Activated CD8-positive, alpha-beta memory T cell treated with anti-CD3 and anti-CD28 coated beads for 48 hours (primary cell): ENCODE results near the gene SPON1.
A peak's percentile ranks its signal among the peaks of the same experiment; 100 is the strongest.

Experiments
- DNase-seq, 3 experiments: peaks; one replicate each; pipeline ENCODE4 v3.0.0-alpha.2; 2020; ENCODE audit warnings: low read depth in 2 of 3, low spot score in 2 of 3

SPON1 gene

GRCh38 chr11:13942971-13943381 is 19.5 kb upstream of the SPON1 start:
- DNase-seq, result no peak

- no peak for DNase-seq
Measured at GRCh38 chr11:13944016-13944415, 18.5 kb upstream of the SPON1 start.

DNA sequence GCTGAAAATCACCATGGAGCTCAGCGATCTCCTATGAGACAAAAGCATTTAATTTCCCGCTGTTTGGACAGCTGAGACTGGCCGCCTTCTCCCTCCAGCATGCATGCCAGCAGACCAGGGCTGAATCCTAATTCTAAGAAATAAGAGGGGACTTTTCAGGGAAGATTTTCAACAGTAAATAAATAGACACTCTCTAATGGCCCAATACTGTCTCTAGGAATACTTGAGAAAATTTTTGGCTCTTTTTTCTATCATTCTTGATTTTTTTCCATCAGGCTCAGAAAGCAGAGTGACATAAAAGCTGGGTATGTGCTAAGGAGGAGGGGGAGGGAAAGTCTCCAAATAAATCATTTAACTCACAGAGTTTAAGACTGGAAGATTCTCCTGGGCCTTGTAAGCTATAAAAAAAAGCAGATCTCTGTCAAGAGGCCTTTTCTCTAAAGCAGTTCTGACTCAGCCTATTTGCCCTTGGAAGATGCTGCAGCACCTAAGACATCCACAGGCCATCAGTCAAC is 17.6 kb upstream of the SPON1 start:
- no peak for DNase-seq

DNA sequence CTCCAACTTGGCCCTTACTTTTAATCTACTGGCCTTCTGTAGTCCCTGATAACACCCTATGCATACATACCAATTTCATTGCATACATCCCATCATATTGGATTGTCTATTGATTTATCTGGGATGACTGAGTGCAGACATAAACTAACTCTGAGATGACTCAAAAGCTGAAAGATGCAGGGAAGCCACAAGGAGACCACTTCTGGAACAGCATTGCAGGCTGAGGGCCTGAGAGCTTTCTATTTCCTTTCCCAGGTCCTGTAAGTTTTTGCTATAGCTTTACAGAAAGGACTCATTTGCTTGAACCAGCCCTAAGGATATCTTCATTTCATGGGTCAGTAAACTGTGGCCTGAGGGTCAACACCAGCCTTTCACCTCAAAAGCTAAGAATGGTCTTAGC is 15.1 kb upstream of the SPON1 start:
- no peak for DNase-seq

- no peak for DNase-seq
Measured at GRCh38 chr11:13949876-13950275, 12.6 kb upstream of the SPON1 start.

GRCh38 chr11:13952221-13952620 is 10.3 kb upstream of the SPON1 start:
- DNase-seq, result no peak

DNA sequence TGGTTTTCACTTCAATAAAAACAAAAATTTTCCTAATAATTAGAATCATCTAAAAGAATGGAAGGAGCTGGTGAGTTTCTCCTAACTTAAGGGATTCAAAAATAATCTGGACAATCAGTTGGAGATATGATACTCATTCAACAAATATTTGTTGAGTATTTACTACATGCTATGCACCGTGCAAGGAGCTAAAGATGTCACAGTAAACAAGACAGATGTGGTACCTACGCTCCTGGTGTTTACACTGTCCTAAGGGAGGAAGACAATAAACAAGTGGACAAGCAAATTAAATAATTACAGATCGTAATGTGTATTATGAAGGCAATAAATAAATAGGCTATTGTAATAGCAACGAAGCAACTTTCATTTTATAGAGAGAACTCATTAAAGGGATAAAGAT is 9.9 kb upstream of the SPON1 start:
- no peak for DNase-seq

- DNase-seq, result no peak
Measured at GRCh38 chr11:13954591-13954990, 7.9 kb upstream of the SPON1 start.

GRCh38 chr11:13955971-13956421 is 6.5 kb upstream of the SPON1 start:
- peak in 1 of 3 experiments; percentile 18 for DNase-seq

DNA sequence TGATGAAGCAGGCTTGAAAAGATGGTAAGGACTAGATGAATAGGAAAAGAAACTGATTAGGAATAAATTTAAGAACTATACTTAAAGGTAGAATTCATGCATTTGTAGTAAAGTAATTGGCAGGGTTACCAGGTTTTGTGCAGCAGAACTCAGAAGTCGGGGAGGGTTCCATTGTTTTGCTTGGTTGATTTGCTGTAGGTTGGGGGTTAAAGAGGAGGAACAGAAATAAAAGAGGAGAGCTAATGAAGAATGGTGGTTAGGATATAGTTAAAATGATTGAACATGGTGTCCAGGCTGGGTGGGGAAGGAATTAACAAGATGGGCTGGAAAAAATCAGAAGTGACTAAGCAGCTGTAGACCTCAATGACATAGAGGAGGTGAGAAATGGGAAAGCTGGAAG is 5.5 kb upstream of the SPON1 start:
- DNase-seq, result no peak

DNA sequence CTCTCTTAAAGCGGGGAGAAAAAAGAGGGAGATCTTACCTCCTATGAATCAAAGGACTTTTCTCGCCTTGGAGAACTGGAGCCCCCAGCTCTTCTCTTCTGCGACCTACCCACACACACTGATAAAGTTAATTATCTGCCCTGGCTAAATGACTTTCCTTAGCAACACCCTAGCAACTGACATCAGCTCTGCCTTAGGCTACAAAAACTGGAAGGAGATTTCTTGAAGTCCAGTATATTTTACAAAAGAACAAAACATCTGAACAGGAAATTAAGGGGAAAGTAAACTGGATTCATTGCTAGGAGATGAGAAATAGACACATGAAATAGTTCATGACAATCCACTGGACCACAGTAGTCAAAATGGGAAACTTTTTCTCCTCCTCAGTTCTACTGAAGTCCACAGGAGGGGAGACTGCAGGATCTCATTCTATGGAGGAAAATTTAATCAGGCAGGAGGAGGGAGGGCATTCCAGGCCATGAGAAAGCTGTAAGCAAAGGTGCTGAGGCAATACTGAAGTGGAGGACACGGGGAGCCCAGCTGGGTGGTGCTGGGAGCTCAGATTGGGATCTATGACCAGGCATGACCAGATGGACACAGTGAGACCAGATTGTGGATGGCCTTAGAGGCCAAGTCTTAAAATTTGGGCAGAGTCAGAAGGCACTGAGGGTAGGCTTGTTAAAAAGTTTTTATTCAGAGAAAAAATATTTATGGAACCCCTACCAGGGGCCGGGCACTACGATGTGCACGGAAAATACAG is 3.7 kb upstream of the SPON1 start:
- no peak for DNase-seq

DNA sequence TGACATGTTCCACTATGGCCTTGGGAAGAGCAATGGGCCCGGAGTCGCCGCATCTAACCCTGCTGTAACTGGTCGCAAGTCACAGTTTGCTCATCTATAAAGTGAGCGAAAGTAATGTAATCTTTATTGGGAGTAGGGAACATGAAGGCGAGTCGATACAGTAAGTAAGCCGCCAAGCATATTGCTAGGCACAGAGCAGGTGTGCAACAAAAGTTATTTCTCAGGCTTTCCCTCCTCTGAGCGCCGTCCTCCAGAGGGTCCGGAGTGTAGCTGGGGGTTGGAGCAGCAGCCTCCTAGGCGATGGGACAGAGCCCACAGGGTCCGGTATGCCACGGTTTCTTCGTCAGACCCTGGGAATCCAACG is 343 bp upstream of the SPON1 start:
- no peak for DNase-seq

DNA sequence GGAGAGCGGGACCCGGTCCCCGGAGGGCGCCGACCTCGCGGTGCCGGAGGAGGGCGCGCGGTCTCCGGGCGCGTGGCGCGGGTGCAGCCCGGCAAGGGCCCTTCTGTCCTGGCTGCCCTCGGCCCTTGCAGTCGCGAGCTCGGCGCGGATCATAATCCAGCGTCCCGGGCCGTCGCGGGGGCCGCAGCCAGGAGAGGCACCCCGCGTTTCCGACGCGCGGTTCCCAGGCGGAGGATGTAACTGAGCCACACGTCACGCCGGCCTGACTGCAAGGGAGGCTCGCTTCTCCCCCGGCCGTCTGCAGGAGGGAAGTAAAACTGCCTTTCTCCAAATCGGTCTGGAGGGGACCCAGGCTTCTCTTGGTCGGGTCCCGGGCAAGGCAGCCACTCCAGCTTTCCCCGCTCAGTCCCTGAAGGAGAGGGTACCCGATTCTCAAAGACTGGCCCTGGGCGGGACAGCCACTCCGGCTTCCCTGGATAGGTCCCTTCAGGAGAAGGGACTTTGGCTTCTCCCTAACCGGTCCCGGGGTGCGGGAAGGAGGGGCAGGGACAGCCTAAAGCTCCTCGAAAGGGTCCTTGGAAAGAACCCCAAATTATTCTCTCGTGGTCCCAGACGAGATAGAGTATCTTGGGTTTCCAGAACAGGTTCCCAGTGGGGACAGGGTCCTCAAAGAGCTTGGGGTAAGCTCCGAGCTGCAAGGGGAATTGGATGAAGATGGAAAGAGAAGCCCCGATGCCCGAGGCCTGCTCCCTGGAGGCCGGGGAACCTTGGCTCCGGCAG is 836 bp downstream of the SPON1 start:
- DNase-seq, result peak in 1 of 3 experiments; percentile 12

DNA sequence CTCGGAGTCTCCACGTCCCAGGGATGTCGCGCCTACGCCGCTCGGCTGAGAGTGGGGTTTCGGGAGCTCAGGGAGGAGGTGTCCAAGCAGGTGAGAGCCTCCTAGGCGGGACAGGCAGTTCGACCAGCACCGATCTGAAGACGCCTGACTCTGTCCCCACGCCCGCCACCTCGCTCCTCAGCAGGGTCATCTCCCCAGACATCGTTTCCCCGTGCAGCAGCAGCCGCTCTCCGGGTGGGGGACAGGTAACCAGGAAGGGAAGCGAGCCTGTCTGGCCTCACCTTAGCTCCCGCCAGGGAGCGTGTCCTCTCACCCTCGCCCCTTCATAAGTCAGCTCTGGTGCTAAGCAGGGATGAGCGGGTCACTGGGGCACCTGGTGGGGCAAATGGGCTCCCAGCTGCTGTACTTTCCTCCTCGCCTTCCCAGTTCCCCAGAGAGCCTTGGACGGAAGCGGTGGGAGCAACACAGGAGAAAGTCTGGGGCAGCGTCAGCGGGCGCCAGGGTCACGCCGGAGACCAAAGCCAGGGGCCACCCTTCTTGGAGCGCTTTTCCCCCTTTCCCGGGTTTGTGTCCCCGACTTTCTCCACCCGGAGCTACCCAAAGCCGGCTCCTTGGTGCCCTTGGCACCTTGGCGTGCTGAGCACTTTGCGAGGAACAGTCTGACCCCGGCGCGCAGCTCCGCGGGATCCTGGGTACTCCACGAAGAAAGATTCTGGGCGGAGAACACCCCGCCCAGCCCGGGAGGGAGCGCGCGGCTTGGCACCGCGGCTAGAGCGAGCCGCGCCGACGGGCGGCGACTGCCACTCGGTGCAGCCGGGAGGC is 1.6 kb downstream of the SPON1 start:
- no peak for DNase-seq

GRCh38 chr11:13964771-13965074 is 2.2 kb downstream of the SPON1 start:
- no peak for DNase-seq

GRCh38 chr11:13965337-13965736 is 2.8 kb downstream of the SPON1 start:
- DNase-seq, result no peak

DNA sequence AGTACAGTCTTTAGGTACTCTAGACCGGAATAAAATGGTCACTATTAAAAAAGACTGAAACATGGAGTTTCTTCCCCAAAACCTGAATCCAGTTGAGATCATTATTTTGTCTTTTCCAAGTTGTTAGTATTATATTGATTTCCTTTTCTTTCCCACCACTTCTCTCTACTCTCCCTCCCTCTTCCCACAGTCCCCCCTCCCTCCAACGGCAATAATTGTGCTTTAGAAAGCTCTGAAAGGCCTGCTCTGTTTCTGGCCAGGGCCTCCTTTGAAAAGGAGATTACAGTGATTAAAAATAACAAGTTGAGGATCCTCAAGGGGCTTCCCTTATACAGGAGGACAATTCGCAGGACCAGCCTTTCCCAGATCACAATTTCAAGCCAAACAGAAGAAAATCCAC is 3.5 kb downstream of the SPON1 start:
- DNase-seq, result no peak

GRCh38 chr11:13966486-13966885 is 4.0 kb downstream of the SPON1 start:
- DNase-seq, result no peak

DNA sequence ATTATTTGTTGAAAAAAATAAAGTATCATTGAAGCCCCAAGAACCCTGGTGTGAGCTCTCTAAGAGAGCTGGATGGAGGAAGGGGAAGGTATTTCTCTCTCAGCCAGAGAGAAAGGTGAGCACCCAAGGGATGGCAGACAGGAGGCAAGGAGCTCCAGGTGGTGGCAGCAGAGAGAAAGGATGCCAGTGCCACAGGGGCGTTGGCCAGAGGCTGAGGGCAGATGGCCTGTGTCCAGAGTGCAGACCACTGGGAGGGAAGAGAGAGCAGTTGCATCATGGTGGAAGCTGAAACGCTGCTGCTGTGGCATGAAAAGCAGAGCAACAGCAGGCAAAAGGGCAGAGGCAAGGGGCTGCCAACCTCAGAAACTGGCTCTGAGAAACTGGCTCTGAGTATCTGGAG is 8.5 kb downstream of the SPON1 start:
- DNase-seq, result no peak

GRCh38 chr11:13972043-13972910 is 9.8 kb downstream of the SPON1 start:
- no peak for DNase-seq

DNA sequence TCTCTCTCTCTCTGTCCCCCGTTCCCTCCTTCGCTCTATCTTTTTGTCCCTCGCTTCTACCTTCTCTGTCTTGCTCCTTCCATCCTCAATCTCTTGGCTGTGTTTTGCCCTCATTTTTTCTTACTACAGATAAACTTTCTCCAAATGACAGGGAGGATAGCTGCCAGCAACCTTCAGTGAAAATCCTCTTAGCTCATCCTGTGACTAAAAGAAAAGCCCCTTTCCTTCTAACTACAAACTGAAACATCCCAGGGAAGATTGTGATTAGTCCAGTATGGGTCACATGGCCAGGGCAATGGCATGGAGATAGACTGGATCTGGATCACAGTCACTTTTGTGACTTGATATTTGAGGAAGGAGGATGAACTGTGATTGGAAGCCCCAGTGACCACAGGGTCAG is 10.4 kb downstream of the SPON1 start:
- no peak for DNase-seq
